Measurements from ENCODE around the gene OR52J3.

The OR52J3 gene

DNA sequence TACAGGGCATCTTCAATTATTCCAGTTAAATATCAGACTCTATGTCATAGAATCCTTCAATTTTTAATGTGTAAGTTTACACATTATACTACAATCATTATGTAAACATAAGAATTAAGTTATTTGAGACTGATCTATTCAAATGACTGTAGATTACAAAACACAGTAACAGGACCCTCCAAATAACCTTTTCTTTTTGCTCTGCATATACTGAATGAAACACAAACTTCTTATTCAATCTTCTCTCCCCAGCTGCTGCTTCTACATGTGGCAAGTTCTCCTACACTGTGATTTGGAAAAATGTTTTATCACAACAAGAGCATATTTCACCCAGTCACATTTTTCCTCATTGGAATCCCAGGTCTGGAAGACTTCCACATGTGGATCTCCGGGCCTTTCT is at the start of gene OR52J3:
OR52J3 (plus strand) TSS at position 301 of the 400 bp plus-strand sequence; CDS start at position 301, 0 bp downstream.
- DNase-seq (ENCODE audit: extremely low read depth, low read depth) = no peak
- TF ChIP-seq, protein P1, sequence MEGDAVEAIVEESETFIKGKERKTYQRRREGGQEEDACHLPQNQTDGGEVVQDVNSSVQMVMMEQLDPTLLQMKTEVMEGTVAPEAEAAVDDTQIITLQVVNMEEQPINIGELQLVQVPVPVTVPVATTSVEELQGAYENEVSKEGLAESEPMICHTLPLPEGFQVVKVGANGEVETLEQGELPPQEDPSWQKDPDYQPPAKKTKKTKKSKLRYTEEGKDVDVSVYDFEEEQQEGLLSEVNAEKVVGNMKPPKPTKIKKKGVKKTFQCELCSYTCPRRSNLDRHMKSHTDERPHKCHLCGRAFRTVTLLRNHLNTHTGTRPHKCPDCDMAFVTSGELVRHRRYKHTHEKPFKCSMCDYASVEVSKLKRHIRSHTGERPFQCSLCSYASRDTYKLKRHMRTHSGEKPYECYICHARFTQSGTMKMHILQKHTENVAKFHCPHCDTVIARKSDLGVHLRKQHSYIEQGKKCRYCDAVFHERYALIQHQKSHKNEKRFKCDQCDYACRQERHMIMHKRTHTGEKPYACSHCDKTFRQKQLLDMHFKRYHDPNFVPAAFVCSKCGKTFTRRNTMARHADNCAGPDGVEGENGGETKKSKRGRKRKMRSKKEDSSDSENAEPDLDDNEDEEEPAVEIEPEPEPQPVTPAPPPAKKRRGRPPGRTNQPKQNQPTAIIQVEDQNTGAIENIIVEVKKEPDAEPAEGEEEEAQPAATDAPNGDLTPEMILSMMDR (IDR thresholded peaks at IDR 0.05; ENCODE audit: low read depth, low read length) = no peak

DNA sequence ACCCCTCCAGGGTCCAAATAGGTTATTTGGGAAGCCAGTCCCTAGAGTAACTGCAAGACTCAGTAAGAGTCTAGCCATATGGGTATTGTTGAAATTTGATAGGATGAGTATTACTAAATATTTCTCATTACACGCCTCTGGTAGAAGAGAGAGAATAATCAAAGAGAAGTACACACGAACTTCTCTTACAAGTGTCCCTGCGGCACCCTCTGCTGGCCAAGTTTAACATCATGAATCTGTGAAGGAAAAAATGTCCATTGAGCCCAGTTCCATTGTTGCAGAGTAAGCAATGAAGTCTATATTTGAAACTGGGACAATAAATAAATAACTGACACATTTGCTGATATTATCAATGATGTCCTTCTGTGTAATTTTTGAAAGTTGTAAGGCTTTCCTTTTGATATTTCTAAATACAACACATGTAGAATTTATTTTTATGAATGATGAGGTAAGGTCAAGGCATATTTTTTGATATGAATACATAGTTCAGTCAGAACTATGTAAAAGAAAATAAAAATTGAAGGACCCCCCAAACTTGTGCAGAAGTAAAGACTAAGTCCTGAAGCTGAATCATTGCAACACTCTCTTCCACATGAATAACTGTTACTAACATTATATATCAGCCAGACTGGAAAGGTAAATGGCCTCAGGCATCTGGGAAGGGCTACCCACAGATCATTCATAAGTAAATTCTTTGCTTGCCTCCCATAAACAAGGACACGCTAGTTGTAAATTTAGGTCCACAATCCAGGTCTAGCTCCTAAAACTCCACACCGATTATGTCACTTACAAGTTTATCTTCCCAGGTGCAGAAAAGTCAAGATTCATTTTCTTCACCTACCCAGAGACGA is 41.7 kb upstream of the OR52J3 start:
- DNase-seq (ENCODE audit: extremely low read depth, low read depth) = peak; percentile 15
- TF ChIP-seq, protein P1 (IDR thresholded peaks at IDR 0.05; ENCODE audit: low read depth, low read length) = peak; percentile 59

DNA sequence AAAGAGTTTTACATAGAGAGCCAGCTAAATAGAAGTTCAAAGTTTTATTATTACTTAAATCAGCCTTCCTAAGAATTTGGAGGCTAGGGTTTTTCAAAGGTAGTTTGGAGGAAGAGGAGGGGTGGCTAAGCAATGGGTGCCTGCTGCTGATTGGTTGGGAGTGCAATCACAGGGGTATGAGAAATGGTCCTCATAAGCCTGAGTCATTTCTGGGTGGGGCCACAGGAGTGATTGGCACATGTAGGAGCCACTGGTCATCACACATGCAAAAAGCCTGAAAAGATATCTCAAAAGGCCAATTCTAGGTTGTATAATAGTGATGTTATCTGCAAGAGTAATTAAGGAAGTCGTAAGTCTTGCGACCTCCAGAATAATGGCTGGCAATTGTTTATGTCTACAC is 38.8 kb upstream of the OR52J3 start:
- TF ChIP-seq, protein P1 (IDR thresholded peaks at IDR 0.05; ENCODE audit: low read depth, low read length) = no peak
- no peak for DNase-seq (ENCODE audit: extremely low read depth, low read depth)

DNA sequence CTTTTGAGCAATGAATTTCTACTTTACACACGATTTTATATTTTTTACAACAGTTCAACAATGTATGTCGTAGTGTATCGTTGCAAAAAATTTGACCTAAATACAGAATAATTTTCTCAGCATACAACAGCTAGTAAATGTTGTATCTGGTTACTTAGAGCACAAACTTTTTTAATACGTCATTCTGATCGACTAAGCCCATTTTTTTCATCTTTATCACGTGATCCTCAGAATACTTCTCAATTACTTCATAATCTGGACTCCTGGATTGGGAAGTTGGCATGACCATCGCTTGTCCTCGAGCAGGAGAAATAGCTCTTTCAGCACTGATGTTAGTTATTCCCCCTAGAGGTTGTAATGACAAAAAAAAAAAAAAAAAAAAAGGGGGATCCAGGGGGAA is 35.1 kb upstream of the OR52J3 start:
- DNase-seq (ENCODE audit: extremely low read depth, low read depth) = no peak
- TF ChIP-seq, protein P1 (IDR thresholded peaks at IDR 0.05; ENCODE audit: low read depth, low read length) = no peak

DNA sequence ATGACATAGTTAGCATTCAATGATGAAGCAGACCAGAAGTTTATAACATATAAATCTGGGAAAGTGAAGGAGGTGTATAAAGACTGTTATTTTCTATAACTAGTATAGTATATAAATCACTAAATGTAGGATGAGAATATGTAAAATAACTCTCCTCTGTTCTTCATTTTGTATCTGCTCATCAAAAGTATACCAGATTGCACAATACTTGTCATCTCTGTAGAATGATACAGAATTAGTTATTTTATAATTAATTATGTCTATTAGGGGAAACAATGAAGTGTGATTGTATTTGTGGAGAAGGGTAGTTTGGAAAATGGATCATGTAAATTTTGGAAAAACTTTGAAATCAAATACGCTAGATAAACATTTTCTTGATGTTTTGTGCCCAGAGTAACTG is 33.3 kb upstream of the OR52J3 start:
- no peak for DNase-seq (ENCODE audit: extremely low read depth, low read depth)
- TF ChIP-seq, protein P1 (IDR thresholded peaks at IDR 0.05; ENCODE audit: low read depth, low read length) = no peak

DNA sequence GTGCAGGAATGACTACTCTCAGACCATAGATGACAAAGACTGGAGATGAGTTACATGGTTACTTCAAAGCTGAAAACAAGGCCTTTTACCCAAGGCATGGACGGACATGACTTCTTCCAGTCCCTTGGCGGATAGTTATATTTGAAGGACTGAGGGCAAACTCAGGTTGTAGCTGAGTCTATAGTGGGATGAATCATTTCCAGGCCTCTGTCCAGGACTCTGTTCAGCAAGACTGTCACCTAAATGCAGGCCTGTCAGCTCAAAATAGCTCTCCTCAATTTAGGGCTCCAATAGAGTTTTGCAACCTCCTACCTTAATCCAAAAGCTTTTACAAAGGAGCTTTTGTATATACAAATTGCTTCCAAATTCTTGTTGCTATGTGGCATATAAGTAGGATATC is 24.3 kb upstream of the OR52J3 start:
- no peak for DNase-seq (ENCODE audit: extremely low read depth, low read depth)
- TF ChIP-seq, protein P1 (IDR thresholded peaks at IDR 0.05; ENCODE audit: low read depth, low read length) = no peak

DNA sequence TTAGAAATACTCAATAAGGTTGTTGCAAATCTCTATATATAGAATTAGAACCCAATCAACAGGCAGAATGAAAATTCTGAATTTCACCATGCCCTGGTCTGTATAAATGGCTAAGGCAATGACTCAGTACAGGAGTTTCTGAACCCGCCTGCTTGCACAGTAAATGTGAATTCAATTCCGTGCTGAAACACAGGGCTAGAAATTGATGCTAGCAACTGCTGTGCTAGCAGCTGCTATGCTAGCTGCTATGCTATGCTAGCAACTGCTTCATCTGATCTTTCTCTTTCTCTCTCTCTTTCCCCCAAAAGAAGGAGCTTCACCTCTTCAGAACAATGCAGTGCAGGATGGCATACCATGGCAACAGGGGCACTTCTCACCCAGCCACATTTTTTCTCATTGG is 9.7 kb upstream of the OR52J3 start:
- TF ChIP-seq, protein P1 (IDR thresholded peaks at IDR 0.05; ENCODE audit: low read depth, low read length) = no peak
- no peak for DNase-seq (ENCODE audit: extremely low read depth, low read depth)

Measured in AG09319 (cell line).